Measurements from ENCODE around the gene STMP1. TPM values are rescaled to one million over a fixed set of nuclear protein-coding genes. Genes with fewer than 3 reads are reported as not detected.
A peak's percentile ranks its signal among the peaks of the same experiment; 100 is the strongest.
"Not testable (repeated sequence)": the region's sequence is repeated elsewhere in the genome, so short reads cannot be mapped to it uniquely, and the experiment has no call there.

Gene STMP1
- polyA plus RNA-seq, 1 donor, result 49.1 TPM

DNA sequence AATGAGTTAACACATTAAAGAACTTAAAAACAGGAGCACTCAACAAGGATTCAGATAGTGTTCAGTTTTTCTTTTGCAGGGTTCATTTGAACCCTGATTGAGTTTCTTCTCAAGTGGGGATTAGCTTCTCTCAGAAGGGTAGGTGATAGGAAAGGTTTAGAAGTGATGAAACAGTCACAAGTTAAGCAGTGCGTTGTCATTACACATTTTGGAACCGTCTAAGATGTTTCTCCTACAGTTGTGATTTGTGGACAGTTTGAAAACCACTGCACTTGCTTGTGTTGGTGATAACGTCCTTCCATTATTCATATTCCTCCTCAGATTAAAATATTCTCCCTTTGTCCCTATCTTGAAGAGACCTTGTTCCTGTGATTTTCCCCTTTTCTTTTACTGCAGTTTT is 2.7 kb downstream of the STMP1 start:
- no peak for DNase-seq

DNA sequence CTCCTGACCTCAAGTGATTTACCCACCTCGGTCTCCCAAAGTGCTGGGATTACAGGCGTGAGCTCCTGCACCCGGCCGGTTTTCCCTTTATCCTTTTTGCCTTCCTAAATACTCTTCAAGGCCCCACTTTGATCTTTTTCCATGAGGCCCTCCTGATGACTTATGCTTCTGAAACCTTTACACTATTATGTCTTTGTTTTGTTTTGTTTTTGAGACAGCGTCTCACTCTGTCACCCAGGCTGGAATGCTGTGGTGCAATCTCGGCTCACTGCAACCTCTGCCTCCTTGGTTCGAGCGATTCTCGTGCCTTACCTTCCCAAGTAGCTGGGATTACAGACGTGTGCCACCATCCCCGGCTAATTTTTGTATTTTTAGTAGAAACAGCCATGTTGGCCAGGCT is 3.8 kb downstream of the STMP1 start:
- no peak for DNase-seq

DNA sequence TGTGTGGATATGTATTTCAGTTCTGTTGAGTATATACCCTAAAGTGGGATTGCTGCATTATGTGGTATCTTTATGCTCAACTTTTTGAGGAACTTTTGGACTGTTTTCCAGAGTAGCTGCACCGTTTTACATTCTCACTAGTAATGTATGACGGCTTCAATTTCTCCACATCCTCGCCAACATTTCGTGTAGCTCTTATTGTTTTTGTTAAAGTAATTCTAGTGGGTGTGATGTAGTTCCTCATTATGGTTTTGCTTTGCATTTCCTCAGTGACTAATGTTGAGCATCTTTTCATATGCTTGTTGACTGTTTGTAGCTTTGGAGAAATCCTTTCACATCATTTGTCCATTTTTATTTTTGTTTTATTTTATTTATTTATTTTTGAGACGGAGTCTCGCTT is 4.5 kb downstream of the STMP1 start:
- no peak for DNase-seq

DNA sequence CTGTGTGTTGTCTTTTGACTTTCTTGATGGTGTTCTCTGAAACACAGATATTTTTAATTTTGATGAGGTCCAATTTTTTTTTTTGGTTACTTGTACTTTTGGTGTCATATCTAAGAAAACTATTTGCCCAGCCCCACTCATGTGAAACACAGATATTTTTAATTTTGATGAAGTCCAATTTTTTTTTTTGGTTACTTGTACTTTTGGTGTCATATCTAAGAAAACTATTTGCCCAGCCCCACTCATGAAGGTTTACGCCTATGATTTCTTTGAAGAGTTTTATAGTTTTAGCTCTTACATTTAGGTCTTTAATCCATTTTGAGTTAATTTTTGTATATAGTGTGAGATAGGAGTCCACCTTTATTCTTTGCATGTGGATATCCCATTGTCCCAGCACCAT is 5.3 kb downstream of the STMP1 start:
- not testable (repeated sequence) for DNase-seq

DNA sequence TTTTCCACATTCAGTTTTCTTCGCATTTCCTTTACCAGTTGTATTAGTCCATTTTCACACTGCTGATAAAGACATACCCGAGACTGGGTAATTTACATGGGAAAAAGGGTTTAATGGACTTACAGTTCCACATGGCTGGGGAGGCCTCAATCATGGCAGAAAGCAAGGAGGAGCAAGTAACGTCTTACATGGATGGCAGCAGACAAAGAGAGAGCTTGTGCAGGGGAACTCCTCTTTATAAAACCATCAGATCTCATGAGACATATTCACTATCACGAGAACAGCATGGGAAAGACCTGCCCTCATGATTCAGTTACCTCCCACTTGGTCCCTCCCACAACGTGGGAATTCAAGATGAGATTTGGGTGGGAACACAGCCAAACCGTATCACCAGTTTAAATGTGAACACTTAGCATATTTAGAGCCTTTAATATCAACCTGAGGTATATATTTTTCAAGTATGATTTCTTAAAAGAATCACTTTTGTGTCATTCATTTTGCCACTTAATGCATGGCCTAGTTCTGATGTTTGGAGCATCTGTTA is 6.6 kb downstream of the STMP1 start:
- DNase-seq, result not testable (repeated sequence)

DNA sequence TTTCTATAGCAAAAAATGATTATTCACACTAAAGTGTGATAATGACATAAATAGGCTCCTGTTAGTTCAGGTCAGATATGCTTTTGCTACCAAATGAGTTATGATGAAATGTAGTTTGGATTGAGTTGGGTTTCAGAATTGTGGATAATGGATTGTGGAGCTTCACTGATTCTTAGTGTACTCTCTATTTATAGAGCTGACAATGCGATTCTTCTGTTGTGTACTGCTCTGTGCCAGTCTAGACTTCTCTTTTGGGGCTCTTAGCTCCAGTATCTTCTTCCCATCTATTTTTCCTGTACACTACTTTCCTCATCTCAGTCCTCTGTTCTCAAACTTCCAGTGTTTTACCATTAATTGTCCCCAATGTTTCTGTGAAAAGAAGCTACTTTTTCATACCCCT is 7.5 kb downstream of the STMP1 start:
- DNase-seq, result no peak

DNA sequence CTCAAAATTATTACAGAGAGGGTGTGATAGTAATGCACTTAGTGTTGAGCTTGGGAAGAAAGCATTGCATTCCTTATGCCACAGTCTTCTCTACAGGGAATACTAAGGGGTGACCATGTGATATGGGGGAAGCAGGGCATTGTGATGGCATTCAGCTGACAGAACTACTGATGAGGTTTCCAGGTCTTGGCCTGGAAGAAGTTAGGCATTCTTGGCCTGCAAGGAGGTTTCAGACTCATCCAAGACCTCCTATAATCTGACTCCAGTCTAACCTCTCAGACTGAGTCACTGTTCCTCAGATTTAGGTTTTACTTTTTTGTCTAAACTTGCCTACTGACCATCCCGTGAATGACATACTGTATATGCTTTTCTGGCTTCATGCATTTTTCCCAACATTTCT is 7.9 kb downstream of the STMP1 start:
- no peak for DNase-seq

DNA sequence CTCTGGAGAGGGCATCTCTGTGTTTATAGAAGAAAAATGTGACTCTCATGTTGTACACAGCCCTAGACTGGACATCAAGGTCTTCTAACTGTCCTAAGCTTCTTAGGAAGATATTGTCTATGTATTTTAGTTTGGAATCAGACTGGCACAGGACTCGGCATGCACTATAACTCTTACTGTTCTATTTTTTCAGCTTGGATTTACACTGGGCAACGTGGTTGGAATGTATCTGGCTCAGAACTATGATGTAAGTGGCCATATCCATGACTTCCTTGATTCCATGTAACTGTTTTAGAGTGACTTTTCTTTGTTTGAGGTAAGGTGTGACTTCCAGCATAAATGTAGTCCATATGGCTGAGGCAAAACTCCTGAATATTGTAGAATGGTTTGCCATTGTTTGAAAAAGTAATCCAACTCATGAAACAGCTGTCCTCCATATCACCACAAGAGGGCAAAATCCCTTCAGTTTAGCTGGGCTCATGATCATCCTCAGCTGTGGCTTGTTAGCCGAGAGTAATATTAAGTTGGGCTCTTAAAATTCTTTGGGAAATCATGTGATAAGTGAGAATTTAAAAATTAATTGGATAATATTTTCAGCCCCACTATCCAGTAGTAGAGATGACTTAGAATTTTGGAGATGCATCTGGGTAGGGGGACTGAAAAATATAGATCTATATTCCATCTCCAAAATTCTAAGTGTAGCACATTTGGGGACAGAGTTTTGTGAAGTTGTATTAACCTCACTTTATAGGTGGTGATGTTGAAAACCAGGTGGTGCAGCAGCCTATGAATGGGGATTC is 10.4 kb downstream of the STMP1 start:
- DNase-seq, result peak; percentile 50

DNA sequence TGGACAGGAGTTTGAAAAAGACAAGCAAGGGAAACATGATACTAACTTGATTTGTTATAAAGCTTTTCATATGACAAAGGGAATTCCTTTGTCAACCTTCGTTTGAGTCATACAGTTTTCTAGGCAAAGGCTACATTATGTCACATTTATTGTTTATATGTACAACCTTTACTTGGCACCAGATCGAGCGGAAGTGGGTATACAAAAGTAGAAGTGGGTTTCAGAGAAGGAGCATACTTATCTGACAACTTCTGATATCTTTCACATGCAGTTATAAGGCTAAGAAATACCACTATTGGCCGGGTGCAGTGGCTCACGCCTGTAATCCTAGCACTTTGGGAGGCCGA is 11.0 kb downstream of the STMP1 start:
- DNase-seq, result no peak

DNA sequence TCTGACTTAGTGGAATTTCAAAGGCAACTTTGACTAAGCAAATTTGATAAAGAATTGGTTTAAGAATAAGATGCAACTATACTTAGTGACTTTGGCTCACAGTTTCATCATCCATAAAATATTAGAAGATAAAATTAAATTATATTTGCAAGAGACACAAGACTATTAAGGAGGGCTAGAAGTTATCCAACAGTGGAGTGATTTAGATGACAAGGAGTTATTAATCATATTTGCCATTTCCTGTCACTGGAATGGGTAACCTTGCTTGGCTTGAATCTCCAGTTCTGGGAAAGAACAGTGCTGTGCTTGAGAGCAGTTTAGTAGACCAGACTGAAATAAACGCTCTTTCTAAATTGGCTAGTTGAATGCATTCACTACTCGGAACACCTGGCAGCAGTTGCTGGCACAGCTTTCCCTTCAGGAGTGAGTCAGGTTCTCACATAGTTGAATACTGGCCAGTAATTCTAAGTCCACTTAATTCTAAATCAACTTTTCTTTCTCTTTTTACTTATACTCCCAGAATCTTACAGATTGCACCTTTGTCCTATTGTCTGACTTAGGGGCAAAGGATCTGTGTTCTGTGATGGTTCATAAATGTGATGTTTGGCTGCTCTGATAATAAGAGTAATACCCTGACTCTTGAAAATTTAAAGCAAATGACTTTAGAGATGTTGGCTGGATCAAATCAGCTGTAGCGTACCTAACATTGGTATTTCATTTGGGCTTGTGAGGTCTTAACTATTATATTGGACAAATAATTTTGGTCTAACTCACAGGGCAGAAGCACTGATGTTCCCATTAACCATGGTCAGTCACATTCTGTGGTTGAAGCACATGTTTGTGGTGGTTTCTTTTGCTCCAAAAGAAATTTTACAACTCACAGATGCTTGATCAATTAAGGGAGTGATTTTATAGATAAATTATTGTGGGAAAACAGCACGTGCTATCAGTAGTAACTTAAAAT is 16.6 kb downstream of the STMP1 start:
- peak; percentile 53 for DNase-seq

DNA sequence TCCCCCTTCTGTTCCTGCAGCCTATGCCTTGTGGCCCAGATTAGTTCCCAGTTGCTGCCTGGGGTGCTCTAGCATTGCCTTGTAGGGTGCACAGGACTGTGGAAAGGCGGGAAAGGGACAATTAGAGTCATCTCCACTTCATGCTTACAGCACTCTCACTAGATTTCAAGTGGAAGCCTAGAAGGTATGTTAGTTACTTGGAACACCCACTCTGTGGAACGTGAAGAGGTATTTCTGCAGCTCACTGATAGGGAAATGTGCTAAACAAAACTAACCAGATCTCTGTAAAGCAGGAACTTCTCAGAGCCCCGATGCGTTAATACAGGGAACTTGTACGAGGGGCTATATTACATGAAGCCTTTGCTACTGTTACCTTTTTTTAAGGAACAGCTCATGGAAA is 19.4 kb downstream of the STMP1 start:
- DNase-seq, result no peak

DNA sequence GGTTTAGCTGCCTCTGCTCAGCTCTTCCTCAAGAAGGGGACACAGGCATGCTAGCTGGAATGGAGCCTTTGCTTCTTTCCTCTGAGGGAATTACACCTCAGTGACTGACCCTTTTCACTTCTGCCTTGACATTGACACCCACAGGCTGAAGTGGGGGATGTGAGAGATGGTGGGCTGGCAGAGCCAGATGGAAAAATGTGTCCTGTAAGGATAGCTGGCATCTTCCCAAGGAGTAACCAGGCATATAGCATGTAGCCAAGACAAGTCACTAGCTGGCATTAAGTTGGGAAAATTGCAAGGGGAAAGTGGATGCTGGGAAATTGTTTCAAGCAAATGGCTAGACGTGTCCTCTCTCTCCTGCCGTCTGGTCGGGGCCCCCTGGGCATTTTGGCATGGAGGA is 19.9 kb downstream of the STMP1 start:
- no peak for DNase-seq

DNA sequence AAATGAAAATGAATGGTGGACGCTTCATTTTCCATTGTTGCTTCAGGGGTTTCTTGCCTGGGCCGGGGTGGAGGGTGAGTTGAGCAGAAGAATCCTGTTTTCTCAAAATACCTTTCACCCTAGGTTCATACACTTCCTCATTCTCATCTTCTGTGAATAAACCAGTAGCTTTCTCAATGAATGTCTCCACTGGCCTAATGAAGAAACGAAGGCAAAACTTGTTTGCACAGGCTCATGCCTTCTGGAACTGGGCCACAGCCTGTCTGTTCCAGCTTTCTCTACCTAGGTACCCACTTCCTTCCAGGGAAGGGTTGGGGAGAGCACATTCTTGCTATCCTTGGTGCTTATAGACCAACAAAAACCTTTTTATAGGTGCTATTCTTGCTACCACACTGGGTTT is 21.3 kb downstream of the STMP1 start:
- no peak for DNase-seq

DNA sequence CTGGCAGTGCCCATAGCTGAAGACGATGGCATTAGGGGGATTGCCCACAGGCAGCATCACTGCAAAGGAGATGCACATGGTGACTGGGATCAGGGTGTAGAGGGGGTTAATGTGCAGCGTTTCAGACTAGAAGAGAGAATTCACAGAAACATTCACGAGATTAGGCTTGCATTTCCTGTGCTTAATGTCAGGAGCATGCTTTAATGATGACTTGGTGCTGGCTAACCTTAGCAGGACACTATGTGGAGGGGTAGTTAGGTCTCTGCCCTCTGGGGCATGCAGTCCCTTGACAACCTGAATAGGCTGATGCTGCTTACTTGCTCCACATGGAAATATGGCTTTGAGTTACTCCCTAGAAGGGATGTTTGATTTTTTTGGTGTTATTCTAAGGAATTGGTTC is 21.8 kb downstream of the STMP1 start:
- no peak for DNase-seq

DNA sequence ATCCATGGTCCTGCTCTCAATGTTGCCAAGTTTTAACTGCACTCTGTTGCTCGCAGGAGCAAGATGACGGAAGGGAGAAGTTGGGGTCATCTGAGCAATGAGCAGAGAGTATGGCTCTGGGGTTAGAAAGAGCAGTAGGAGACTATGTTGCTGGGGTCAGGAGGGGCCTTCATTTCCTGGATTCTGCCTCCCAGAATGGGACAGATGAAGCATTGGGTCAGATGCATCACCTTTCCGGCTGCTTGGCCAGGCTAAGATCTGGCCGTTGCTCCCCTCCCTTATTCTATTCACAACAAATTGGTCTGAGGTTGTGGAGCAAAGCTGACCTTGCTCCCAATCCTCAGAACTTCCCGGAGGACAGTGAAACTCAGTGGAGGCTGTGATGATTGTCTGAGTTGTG is 22.4 kb downstream of the STMP1 start:
- DNase-seq, result no peak

DNA sequence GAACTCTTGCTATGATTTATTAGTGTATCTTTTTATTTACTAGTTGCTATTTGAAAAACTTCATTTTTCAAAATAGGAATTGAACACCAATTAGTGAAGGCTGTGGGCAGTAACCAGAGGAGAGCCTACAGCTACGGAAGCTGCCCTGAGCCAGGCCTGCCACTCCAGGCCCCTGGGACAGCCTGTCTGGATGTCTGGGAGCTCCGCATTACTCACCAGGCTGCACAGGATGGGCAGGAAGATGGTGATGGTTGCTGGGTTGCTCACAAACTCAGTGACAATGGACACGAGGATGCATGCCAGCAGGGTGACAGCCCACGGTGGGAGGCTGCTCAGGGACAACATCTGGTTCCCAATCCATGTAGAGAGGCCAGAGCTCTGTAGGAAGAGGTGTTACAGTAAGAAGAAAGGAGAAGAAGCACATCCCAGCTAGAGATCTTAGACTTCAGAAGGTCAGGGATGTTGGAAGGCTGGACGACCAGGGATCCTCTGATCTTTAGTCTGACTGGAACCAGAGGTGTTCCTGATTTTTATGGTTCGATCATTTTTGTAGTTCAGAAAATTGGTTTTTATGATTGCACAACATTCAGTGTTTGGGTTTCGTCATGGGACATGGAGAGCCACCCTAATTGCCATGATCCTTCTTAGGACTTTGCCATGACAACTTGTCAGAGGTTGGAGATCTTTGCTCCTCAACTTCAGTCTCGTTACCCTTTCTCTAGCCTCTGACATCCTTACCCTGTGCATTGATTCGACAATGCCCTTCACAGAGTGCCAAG is 23.2 kb downstream of the STMP1 start:
- DNase-seq, result no peak

DNA sequence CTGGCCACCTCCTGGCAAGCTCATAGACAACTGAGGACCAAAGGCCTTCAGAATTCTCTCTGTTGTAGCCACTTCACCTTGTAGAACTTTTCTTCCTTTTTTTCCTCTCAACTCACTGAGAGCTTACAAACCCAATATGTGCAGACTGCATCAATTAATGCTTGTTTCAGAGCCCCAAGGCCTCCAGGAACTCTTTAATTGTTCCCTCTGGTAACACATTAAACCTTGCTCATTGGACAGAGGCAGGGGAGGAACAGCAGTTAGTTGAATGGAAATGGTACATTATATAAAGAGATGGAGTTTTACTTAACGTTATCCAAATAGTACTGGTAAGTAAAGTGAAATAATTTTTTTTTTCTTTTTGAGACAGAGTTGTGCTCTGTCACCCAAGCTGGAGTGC is 25.2 kb downstream of the STMP1 start:
- DNase-seq, result no peak

DNA sequence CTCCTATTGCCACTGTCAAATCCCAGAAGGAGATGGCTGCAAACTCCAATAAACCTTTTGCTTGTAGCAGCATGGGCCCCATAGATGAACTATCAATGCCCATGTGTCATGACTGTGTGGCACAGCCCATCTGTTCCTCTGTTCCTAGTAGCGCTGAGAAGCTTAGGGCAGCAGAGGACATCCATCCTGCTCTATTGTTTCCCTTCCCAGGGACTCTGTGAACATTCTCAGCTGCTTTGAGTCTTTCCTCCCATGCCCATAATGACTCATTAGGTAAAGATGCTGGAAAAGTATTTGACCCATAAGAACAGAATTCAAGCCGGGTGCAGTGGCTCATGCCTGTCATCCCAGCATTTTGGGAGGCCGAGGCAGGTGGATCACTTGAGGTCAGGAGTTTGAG is 28.3 kb downstream of the STMP1 start:
- no peak for DNase-seq

DNA sequence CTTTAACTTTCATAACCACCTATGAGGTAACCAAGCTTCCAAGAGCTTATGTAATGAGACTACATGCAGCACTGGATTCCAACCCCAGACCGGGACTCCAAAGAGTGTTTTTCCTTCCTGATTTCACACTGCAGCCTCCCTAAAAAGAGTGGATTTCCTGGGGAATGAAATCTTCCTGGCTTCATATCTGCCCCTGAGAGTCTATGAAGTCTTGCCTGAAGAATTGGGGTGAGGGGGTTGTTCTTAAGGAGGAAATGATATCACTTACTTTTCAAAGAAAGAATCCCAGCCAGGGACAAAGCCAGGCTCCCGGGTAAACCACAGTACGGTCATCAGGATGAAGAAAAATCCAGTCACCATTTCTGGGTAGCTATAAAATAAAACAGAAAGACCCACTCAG is 29.7 kb downstream of the STMP1 start:
- no peak for DNase-seq

DNA sequence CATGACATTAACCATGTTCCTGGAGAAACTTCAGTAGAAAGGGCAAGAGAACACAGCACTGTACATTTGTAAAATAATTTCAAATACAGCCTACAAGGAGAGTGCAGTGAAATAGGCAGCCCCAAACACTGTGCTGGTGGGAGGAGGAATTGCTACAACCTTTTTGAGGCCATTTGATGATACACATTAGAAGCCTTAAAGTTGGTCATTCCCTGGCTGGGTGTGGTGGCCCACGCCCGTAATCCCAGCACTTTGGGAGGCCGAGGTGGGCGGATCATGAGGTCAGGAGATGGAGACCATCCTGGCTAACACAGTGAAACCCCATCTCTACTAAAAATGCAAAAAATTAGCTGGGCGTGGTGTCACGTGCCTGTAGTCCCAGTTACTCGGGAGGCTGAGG is 30.3 kb downstream of the STMP1 start:
- DNase-seq, result not testable (repeated sequence)

DNA sequence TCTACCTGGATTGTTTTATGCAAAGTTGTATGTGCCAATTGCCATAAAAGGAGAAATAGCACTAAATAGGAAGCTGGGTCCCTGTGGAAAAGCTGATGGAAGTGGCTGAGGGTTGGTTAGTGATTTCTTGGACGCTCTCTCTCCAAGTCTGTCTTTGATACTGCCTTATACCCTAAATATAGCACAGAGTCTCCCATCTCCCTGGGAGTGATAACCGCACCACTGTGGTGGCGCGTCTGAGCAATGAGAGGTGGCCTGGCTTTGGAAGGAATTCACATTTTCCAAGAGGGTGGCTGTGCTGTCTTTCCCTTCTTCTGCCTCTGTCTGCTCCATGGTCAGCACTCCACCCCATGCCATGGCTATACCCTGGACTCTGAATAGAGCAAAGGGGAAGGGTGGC is 31.2 kb downstream of the STMP1 start:
- DNase-seq, result no peak

DNA sequence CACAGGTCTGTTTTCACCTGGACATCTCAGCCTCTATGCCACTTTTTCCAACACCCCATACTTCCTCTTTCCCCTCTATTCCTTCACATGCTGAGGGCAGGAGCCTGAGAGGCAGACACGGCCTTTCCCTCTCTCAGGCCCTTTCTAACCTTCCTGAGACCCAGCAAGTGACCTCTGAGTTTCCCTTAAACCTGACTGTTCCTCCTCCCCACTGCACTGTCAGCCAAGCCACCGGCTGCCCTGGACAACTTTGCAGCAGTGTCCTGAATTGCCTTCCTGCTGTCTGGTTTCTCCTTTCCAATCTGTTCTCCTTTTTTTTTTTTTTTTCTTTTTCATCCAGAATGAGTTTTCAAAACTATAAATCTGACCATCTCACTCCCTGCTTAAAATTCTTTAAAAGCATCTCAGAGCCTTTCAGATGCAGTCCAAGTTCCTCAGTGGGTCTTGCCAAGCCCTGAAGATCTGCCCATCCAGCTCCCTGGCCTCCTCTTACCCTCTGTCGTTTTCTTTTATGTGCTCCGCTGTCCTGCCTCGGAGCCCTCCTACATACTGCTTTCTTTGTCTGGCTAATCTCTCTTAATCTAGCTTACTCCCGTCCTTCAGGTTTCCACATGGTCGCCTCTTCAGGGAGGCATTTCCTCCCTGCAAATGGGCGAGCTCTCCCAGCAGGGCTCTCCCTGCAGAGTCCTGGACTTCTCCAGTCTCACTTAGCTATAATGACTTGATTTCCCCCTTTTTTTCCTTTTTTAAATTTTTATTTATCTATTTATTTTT is 35.1 kb downstream of the STMP1 start:
- DNase-seq, result no peak

Measured in hindlimb muscle (tissue), 1 donor.